GM21390 (cell line): ENCODE data around the gene UBE2L5.
"Not testable (repeated sequence)": the region's sequence is repeated elsewhere in the genome, so short reads cannot be mapped to it uniquely, and the experiment has no call there.

ENCODE experiments used
- ATAC-seq: cut with Tn5 transposase; IDR thresholded peaks from one replicate; pipeline ENCODE4 v1.9.1; 2021; ENCODE audit not compliant: unreplicated experiment

UBE2L5 gene

GRCh38 chr13:30437177-30437576 is 14.9 kb downstream of the UBE2L5 start:
- ATAC-seq = no peak

GRCh38 chr13:30438286-30438685 is 16.0 kb downstream of the UBE2L5 start:
- ATAC-seq = no peak

GRCh38 chr13:30440910-30441703 is 18.8 kb downstream of the UBE2L5 start:
- ATAC-seq = no peak

DNA sequence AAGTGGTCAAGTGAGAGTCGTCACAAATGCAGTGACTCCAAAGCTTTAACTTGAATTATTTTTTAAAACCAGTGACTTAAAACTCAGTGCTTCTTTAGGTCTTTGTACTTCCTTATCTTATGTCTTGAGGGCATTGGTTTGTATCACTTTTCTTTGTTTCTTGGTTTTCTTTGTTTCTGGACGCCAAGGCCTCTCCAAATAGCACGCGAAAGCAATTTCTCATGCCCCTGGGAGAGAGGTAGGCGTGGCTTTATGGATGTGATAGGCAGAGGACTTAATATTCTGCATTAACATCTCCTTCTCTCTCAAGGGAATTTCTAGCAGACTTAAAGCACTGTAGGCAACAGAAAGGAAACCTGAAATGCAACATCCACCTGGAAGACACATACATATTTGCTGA is 20.6 kb downstream of the UBE2L5 start:
- no peak for ATAC-seq

DNA sequence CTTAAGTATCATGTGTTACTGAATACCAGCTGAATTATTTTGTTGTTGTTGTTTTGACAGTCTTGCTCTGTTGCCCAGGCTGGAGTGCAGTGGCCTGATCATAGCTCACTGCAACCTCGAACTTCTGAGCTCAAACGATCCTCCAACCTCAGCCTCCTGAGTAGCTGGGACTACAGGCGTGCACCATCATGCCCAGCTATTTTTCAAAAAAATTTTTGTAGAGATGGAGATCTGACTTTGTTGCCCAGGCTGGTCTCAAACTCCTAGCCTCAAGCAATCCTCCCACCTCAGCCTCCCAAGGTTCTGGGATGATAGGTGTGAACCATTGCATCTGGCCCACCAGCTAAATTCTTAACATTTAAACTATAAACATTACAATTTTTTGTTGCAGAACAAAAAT is 21.2 kb downstream of the UBE2L5 start:
- not testable (repeated sequence) for ATAC-seq

DNA sequence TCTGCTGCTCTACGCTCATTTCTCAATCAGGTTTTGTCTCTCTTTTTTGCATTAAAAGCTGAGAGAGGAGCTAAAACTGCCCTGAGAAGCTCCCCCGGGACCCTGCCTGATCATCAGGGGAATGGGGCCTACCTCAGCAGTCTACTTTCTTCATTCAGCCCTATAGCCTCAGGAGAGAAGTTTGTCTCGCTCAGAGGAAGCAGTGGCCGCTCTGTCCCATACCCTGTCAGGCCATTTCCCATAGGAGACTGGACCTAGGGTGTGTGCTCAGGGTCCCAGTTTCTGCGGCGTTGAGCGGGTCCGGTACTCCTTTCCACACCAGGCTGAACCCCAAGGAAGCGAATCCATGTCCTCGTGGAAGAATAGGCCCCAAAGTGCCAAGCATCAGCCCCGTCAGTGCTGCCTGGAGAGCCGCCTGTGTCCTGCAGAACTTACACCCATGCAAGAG is 21.7 kb downstream of the UBE2L5 start:
- peak; percentile 48 for ATAC-seq

- no peak for ATAC-seq
Measured at GRCh38 chr13:30446126-30446500, 23.8 kb downstream of the UBE2L5 start.

GRCh38 chr13:30448441-30448840 is 26.1 kb downstream of the UBE2L5 start:
- ATAC-seq = no peak

DNA sequence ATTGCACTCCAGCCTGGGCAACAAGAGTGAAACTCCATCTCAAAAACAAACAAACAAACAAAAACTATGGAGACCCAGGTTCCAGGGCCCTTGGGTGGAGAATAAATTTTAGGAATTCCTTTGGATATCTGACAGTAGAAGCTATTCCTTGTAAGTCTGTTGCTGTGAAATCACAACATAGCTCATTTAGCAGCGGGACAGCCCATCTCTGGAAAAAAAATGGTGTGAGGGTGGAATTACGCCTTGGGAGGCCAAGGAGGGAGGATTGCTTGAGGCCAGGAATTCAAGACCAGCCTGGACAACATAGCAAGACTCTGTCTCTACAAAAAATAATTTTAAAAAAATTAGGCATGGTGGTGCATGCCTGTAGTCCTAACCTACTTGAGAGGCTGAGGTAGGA is 27.8 kb downstream of the UBE2L5 start:
- ATAC-seq = no peak

- ATAC-seq = not testable (repeated sequence)
Measured at GRCh38 chr13:30451476-30451875, 29.2 kb downstream of the UBE2L5 start.

- ATAC-seq = no peak
Measured at GRCh38 chr13:30453727-30454126, 31.4 kb downstream of the UBE2L5 start.

DNA sequence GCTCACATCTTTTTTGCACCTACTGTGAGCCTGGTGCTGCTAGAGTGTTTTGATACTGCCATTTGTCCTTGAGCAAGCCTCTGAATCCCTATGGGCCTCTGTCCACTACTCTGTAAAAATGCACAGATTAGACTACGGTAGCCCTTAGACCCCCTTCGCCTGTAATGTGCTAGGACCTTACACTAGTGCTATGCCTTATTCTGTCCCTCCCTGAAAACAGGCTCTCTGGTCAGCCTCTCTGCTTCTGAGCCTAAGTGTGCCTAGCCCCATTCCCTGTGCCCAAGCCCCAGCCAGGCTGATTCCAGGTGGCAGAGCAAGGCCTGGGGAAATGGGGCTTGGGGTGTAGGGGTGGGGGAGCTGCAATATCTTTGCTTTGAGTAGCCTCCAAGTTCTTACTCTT is 32.7 kb downstream of the UBE2L5 start:
- ATAC-seq = no peak

- no peak for ATAC-seq
Measured at GRCh38 chr13:30456290-30456689, 34.0 kb downstream of the UBE2L5 start.

DNA sequence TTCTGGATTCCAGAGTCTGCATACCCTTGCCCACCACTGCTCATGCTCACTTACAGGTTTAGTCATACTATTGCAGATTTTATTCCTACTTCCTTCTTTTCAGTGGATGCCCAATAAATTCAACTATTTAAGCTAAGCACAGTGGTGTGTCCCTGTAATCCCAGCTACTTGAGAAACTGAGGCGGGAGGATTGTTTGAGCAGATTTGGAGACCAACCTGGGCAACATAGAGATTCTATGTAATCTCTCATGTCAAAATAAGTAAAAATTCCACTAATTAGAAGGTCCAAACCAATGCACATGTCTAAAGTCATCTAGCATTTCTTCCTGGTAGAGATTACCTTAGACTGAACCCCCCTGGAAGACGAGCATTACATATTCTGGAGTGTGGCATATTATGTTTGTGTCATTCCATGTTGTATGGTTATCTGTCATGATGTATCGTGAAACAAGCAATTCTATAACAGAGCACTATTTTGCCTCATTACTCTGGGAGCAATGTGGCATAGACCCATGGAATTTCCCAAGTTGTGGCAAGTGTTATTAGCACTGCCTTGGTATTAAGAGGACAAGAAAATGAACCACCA is 35.1 kb downstream of the UBE2L5 start:
- ATAC-seq = no peak

GRCh38 chr13:30461279-30462066 is 39.2 kb downstream of the UBE2L5 start:
- not testable (repeated sequence) for ATAC-seq

DNA sequence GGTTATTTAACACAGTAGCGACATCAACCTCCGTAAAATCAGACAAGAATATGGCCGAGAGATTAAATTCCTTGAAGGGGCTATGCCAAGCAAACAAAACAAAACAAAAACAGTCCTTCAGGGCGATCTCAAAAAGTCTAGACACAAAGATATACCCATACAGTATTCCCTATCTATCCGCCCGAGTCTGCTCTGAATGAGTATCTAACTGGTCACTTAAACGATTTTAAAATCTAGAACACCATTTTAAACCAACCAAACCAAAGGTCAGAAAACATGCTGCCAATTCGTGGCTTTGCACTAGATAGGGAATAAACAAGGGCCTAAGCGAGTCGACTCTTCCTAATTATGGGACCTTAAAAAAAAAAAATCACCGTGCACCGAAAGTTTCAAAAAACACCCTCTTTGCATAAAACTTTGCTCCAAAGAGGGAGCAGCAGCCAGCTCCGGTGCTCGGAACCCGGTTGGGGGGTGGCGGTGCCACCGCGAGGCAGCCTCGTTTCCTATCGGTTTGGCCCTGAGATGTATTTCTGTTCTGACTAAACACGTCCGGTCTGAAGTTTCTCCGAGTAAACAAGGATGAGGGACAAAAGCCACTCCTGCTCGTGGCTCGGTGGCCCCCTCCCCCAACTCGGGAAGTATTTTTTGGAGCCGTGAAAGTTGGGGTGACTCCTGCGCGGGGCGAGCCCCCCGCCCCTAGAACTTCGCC is 41.6 kb downstream of the UBE2L5 start:
- ATAC-seq = peak; percentile 41

- peak; percentile 26 for ATAC-seq
Measured at GRCh38 chr13:30464496-30465342, 42.4 kb downstream of the UBE2L5 start.

GRCh38 chr13:30465343-30465592 is 43.0 kb downstream of the UBE2L5 start:
- no peak for ATAC-seq

- peak; percentile 86 for ATAC-seq
Measured at GRCh38 chr13:30465593-30466357, 43.5 kb downstream of the UBE2L5 start, which contains the start of gene HMGB1. Gene HMGB1, minus strand, starts transcription at chr13:30465936. Its CDS starts 2,256 bp downstream, at chr13:30463680.

DNA sequence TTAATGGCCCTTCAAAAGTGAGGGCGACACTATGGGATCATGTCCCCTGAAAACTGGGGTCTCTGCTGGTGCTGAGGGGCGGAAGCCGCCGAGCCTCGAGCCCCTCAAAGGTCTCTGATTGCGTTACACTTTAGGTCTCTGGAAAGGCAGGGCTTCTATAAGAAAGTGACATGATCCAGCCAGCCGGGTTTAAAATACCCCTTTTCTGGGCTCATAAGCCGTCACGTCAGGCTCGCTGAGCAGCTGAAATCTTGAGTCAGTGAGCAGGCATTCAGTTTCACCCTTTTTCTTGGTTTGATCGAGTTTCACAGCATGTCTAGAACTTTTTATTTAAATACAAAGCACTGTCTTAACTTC is 44.0 kb downstream of the UBE2L5 start:
- ATAC-seq = no peak
